Colonic mucosa (tissue), 4 donors: ENCODE data around the gene COIL. TPM values are rescaled to one million over a fixed set of nuclear protein-coding genes. Genes with fewer than 3 reads are reported as not detected.

ENCODE experiments used
- DNase-seq: peaks from one replicate; pipeline ENCODE4 v3.0.0-alpha.2; 2020
- H3K27ac ChIP-seq: fragments of 200-600 bp; one replicate; pipeline ENCODE4 v1.8.0; 2021
- H3K27me3 ChIP-seq: fragments of 200-600 bp; one replicate; pipeline ENCODE4 v1.8.0; 2021
- H3K36me3 ChIP-seq: fragments of 200-600 bp; one replicate; pipeline ENCODE4 v1.8.0; 2021
- H3K4me1 ChIP-seq: fragments of 200-600 bp; one replicate; pipeline ENCODE4 v1.8.0; 2021; ENCODE audit warnings: mild to moderate bottlenecking
- H3K4me3 ChIP-seq: fragments of 200-600 bp; one replicate; pipeline ENCODE4 v1.8.0; 2021
- H3K9ac ChIP-seq, 2 donors: one replicate each; pipeline ENCODE4 v1.7.0; 2013; ENCODE audit warnings: control low read depth in 2 of 2, low read depth in 2 of 2, low read length in 2 of 2
- H3K9me3 ChIP-seq: fragments of 200-600 bp; one replicate; pipeline ENCODE4 v1.8.0; 2021
- CTCF ChIP-seq: fragments of 200-600 bp; IDR thresholded peaks from one replicate; pipeline ENCODE4 v1.8.0; 2022; ENCODE audit warnings: antibody characterized with exemption, mild to moderate bottlenecking
- intact Hi-C: fragments of 100-400 bp; cut with DNase I; formaldehyde crosslinking; loops from one replicate; pipeline ENCODE4 v1.14.1; 2022
- total RNA-seq, 2 donors: library from RNA; stranded (reverse); fragmentation: NEBNext Ultra II Directional in 1 of 2; extraction: Animal tissue kit (Norgen Biotek cat#: 25700) in 1 of 2; gene quantifications; one replicate each; pipeline ENCODE4 v1.2.1, GENCODE V29; 2021
- donor health status: healthy.
- donor health status: DM: no; HTN: no; CAD: no.
- donor health status: DM: no; HTN: no; CAD: no.

Gene COIL
- total RNA-seq, 2 donors from 2014 or later = 14.1 to 14.8 TPM

- Histone ChIP-seq H3K27me3 (no peaks in the 10 kb centered on the region), H3K36me3 (peaks cover 6% of the 10 kb centered on the region), H3K9ac (no peak overlapping the region), H3K27ac (no peak overlapping the region), H3K4me3 (no peak overlapping the region), H3K9me3 (no peaks in the 10 kb centered on the region), H3K4me1 (no peaks in the 10 kb centered on the region)
- intact Hi-C loops = loop anchor here (10.0 kb wide), 1 partner anchor 355 kb away; the partner anchor contains the start of gene NOG
- no peak for TF ChIP-seq CTCF
- DNase-seq = no peak
Observed at GRCh38 chr17:56949595-56949994, 11.3 kb downstream of the COIL start.

DNA sequence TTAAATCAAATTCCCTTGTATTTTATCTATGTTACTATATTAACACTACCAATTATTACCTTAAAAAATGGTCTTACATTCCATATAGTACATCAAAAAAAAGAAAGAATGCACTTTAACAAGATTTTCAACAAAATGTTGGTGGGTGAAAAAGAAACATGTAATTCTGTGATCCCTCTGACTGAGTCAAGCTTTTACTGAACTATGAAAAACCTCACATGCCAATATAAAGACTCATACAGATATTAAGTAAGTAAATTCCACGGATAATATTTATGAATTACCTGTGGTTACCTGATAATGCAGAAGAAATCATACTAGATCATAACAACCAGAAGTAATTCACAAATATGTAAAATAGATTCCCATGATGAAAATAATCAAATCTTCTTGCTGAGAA lies 12.4 kb downstream of the COIL start:
- no peak for DNase-seq
- no peak for TF ChIP-seq CTCF
- Histone ChIP-seq H3K36me3 (peaks cover 6% of the 10 kb centered on the region), H3K27me3 (no peaks in the 10 kb centered on the region), H3K4me3 (no peak overlapping the region), H3K27ac (no peak overlapping the region), H3K4me1 (no peaks in the 10 kb centered on the region), H3K9ac (no peak overlapping the region), H3K9me3 (no peaks in the 10 kb centered on the region)
- intact Hi-C loops = loop anchor here (10.0 kb wide), 1 partner anchor 354 kb away; the partner anchor contains the start of gene NOG

DNA sequence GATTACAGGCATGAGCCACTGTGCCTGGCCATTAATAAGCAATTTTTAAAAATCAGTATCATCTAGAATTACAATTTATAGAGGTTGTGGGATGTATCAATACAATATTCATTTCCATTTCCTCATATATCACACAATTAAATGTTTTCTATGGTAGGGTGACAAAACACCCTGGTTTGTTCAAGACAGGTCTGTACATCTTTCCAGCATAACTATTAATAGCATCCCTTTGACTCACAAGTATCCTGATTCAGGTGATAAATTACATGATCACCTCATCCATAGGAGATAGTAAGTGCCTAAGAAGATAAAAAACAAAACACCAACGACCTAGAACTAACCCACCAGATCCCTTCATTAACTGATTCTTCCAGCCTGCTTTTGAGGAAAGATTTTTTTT lies 13.1 kb downstream of the COIL start:
- H3K4me1 ChIP-seq = no peaks in the 10 kb centered on the region
- no peaks in the 10 kb centered on the region for H3K9me3 ChIP-seq
- no peaks in the 10 kb centered on the region for H3K27me3 ChIP-seq
- no peak overlapping the region for H3K27ac ChIP-seq
- intact Hi-C loops = loop anchor here (10.0 kb wide), 1 partner anchor 353 kb away; the partner anchor contains the start of gene NOG
- no peak for TF ChIP-seq CTCF
- no peak for DNase-seq
- H3K9ac ChIP-seq = no peak overlapping the region
- peaks cover 6% of the 10 kb centered on the region for H3K36me3 ChIP-seq
- no peak overlapping the region for H3K4me3 ChIP-seq

DNA sequence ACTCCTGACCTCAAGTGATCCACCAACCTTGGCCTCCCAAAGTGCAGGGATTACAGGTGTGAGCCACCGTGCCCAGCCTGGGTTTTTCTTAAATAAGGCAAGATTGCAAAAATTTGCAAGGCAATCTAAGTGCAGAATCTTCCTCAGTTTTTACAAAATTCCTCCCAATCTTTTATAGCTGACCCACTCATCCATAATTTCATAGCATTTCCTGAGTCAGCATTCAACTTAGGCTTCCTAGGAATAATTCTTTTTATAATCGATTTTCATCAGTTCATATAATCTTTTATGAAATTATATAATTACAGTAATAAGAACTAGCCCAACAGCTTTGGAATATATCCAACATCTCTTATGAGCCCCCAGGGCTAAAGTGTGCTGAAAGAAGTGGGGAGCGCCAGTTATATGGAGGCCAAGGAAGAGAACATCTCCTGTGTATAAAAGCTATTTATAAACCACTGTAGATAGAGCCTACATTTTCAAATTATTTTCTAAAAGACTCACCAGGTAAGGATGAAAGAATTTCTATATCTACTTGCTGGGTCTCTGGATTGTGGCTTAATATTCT lies 14.8 kb downstream of the COIL start:
- H3K27me3 ChIP-seq = no peaks in the 10 kb centered on the region
- H3K9ac ChIP-seq = no peak overlapping the region
- no peaks in the 10 kb centered on the region for H3K9me3 ChIP-seq
- intact Hi-C loops = loop anchor here (10.0 kb wide), 1 partner anchor 351 kb away; the partner anchor contains the start of gene NOG
- no peak overlapping the region for H3K27ac ChIP-seq
- TF ChIP-seq CTCF = no peak
- peaks cover 6% of the 10 kb centered on the region for H3K36me3 ChIP-seq
- no peak for DNase-seq
- H3K4me1 ChIP-seq = no peaks in the 10 kb centered on the region
- no peak overlapping the region for H3K4me3 ChIP-seq

- DNase-seq = no peak
- H3K27ac ChIP-seq = no peak overlapping the region
- no peak overlapping the region for H3K9ac ChIP-seq
- TF ChIP-seq CTCF = no peak
- no peaks in the 10 kb centered on the region for H3K9me3 ChIP-seq
- no peak overlapping the region for H3K4me3 ChIP-seq
- H3K27me3 ChIP-seq = no peaks in the 10 kb centered on the region
- intact Hi-C loops = loop anchor here (10.0 kb wide), 1 partner anchor 349 kb away; the partner anchor contains the start of gene NOG
- H3K36me3 ChIP-seq = peaks cover 6% of the 10 kb centered on the region
- H3K4me1 ChIP-seq = no peaks in the 10 kb centered on the region
Observed at GRCh38 chr17:56943505-56944125, 17.2 kb downstream of the COIL start.
